Tibial artery (tissue), 4 donors: Measurements from ENCODE around the gene ASIC5.

Experiments used
- DNase-seq, 2 donors: peaks; one replicate each; pipeline ENCODE4 v3.0.0-alpha.2; 2019
- H3K27ac ChIP-seq, 2 donors: fragments of 200-600 bp; sonication (generic) in 1 of 2; 1 replicate in 1 of 2; 2 replicates in 1 of 2; pipeline ENCODE4 v1.5.1; 2018 to 2019; ENCODE audit warnings: mild to moderate bottlenecking in 1 of 2
- H3K27me3 ChIP-seq, 2 donors: fragments of 200-600 bp; sonication (generic) in 1 of 2; one replicate each; pipeline versions ENCODE4 v1.5.1 to v1.6.0; 2016 to 2019
- H3K36me3 ChIP-seq, 3 donors: fragments of 200-600 bp; sonication (generic) in 2 of 3; one replicate each; pipeline ENCODE4 v1.5.1; 2016 to 2019; ENCODE audit warnings: mild to moderate bottlenecking in 2 of 3
- H3K4me1 ChIP-seq, 4 donors: fragments of 200-600 bp; sonication (generic) in 2 of 4; 1 replicate in 3 of 4; 2 replicates in 1 of 4; pipeline ENCODE4 v1.5.1; 2016 to 2019
- H3K4me3 ChIP-seq, 2 donors: fragments of 200-600 bp; sonication (generic) in 1 of 2; 1 replicate in 1 of 2; 2 replicates in 1 of 2; pipeline ENCODE4 v1.5.1; 2018 to 2019; ENCODE audit warnings: mild to moderate bottlenecking in 2 of 2
- H3K9me3 ChIP-seq, 3 donors: fragments of 200-600 bp; sonication (generic) in 1 of 3; one replicate each; pipeline ENCODE4 v1.5.1; 2016 to 2019
- intact Hi-C: fragments of 100-400 bp; cut with DNase I; formaldehyde crosslinking; loops from one replicate; pipeline ENCODE4 v1.15.0; 2023; ENCODE audit warnings: low total_unique reads
- TF ChIP-seq, protein P1 (sequence below), 2 experiments: fragments of 200-600 bp in 1 of 2; fragments of 450-650 bp in 1 of 2; IDR thresholded peaks; one replicate each; pipeline ENCODE4 v1.5.1; 2017 to 2019; ENCODE audit warnings: antibody characterized with exemption in 2 of 2, mild to moderate bottlenecking in 1 of 2, moderate library complexity in 1 of 2

The ASIC5 gene

DNA sequence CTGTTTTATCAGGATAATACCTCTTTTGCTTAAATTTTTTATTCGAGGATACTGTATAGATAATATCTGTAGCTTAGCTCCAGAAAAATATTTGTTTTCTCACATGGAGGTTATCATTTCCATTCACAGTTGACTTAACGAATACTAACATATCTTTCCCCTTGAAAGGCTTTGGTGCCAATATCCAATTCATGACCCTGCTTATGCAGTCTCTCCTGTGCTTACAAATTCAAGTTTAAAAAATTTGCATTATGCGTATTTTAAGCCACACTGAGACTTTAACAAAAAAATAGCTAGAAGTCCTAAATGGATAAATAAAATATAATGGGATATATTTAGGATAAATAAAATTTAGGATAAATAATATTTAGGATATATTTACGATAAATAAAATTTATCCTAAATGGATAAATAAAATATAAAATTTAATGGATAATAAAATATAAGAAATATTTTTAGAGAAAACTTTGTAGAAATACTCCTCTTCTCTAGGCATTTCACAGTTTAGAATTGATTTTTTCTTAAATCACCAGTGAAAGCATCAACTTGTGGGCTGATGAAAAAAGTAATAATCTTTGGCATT, 84.7 kb downstream of the ASIC5 start:
- Histone ChIP-seq H3K36me3 (no peaks in the 10 kb centered on the region), H3K27me3 (no peaks in the 10 kb centered on the region), H3K4me1 (peaks cover 0 to 61% (median 8%) of the 10 kb centered on the region in 4 donors), H3K9me3 (no peaks in the 10 kb centered on the region), H3K4me3 (no peak overlapping the region), H3K27ac (peak overlapping the region in 1 of 2 donors; percentile 45)
- no peak for DNase-seq
- TF ChIP-seq, protein P1, sequence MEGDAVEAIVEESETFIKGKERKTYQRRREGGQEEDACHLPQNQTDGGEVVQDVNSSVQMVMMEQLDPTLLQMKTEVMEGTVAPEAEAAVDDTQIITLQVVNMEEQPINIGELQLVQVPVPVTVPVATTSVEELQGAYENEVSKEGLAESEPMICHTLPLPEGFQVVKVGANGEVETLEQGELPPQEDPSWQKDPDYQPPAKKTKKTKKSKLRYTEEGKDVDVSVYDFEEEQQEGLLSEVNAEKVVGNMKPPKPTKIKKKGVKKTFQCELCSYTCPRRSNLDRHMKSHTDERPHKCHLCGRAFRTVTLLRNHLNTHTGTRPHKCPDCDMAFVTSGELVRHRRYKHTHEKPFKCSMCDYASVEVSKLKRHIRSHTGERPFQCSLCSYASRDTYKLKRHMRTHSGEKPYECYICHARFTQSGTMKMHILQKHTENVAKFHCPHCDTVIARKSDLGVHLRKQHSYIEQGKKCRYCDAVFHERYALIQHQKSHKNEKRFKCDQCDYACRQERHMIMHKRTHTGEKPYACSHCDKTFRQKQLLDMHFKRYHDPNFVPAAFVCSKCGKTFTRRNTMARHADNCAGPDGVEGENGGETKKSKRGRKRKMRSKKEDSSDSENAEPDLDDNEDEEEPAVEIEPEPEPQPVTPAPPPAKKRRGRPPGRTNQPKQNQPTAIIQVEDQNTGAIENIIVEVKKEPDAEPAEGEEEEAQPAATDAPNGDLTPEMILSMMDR (IDR thresholded peaks at IDR 0.05): no peak
- intact Hi-C loops: no loop called here

DNA sequence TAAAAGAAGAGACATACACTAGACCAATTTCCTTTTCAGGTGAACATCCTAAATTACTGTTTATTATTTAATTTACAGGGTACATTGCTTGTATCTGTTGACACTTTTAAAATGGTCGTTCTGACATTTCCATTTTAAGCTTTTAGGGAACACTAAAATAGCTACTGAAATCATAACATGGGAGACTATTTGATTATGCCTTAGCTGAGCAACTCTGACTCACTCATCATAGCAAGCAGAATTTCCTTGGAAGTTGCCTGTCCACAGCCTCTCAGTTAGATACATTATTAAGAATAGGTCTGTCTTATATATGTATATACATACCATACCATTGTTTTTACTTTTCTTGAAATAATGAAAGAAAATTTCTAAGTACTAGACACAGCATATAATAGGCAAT, 85.3 kb downstream of the ASIC5 start:
- Histone ChIP-seq H3K4me3 (no peak overlapping the region), H3K36me3 (peaks cover 0 to 5% (median 0%) of the 10 kb centered on the region in 3 donors), H3K27ac (peak overlapping the region in 1 of 2 donors; percentile 45), H3K4me1 (peaks cover 0 to 61% (median 8%) of the 10 kb centered on the region in 4 donors), H3K9me3 (no peaks in the 10 kb centered on the region), H3K27me3 (no peaks in the 10 kb centered on the region)
- intact Hi-C loops: no loop called here
- DNase-seq: no peak
- TF ChIP-seq, protein P1 (IDR thresholded peaks at IDR 0.05): no peak
